GM19351 (cell line): Measurements from ENCODE around the gene EIF2D.
A peak's percentile ranks its signal among the peaks of the same experiment; 100 is the strongest.
"Not testable (repeated sequence)": the region's sequence is repeated elsewhere in the genome, so short reads cannot be mapped to it uniquely, and the experiment has no call there.

Source experiments
- ATAC-seq: cut with Tn5 transposase; IDR thresholded peaks from one replicate; pipeline ENCODE4 v1.9.1; 2021; ENCODE audit warnings: mild to moderate bottlenecking, moderate library complexity; ENCODE audit not compliant: unreplicated experiment

EIF2D gene

GRCh38 chr1:206588492-206588891 is 23.8 kb downstream of the EIF2D start:
- no peak for ATAC-seq

- no peak for ATAC-seq
These were observed 24.4 kb downstream of the EIF2D start for GRCh38 chr1:206587904-206588303.

- ATAC-seq: no peak
These were observed 25.5 kb downstream of the EIF2D start for GRCh38 chr1:206586501-206587445.

- no peak for ATAC-seq
These were observed 27.6 kb downstream of the EIF2D start for GRCh38 chr1:206584683-206585082.

DNA sequence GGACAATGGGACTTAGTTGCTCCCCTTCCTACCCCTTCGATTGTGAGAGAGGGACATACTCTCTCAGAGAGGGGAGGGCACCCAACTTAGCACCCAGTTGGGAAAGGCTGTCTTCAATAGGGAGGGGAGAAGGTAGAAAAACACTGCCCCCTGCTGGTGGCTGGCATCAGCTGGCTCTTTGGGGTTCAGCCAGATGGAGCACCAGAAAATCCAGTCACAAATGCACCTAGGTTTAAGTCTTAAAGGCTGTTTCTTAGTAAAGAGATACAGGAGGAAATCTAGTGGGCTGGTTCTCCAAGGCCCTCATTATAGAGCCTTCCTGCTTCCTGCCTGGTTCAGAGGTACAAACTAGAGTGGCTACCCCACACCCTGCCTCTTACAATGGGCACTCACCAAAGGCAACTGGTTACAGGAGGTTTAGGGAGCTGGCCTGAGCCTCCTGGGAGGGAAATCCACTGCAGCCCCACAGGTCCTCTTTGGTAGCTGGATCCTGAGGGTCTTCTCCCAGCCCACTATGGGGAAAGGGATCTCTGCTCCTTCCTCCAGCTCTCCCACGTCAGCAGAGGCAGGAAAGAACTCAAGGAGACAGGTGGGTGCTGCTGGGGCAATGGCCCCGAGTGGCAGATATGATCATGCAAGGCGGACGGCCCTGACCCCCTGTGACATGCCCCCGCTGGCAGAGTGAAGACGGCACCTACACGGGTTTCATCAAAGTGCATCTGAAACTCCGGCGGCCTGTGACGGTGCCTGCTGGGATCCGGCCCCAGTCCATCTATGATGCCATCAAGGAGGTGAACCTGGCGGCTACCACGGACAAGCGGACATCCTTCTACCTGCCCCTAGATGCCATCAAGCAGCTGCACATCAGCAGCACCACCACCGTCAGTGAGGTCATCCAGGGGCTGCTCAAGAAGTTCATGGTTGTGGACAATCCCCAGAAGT is 28.3 kb downstream of the EIF2D start:
- no peak for ATAC-seq

DNA sequence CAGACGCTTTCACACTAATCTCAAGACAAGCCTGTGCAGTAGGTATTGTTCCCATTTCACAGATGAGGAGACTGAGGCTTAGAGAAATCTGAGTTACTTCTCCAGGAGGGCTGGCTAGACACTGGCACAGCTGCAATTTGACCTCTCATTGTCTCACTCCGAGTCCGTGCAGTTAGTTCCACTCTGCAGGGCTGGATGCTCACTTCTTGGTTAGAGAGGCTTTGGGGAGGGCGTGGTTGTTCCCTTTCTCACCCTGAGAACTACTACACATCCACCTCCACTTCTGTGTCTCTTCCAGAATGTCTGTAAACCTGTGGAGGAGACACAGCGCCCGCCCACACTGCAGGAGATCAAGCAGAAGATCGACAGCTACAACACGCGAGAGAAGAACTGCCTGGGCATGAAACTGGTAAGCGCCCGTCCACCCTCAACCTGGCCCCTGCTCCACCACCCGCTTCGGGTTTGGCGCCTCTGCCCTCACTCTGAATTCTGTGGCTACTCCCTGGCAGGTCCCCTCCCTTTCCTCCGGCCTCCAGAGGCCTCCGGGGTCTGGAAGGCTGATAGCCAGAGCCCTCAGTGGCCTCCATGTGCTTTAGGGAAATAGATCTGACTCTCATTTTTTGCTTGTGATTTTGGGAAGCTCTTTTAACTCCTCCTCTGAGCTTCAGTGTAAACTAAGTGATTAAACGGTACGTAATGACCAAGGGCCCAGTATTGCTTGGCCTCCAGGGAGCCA is 29.1 kb downstream of the EIF2D start:
- no peak for ATAC-seq

- no peak for ATAC-seq
These were observed 29.7 kb downstream of the EIF2D start for GRCh38 chr1:206582537-206582936.

DNA sequence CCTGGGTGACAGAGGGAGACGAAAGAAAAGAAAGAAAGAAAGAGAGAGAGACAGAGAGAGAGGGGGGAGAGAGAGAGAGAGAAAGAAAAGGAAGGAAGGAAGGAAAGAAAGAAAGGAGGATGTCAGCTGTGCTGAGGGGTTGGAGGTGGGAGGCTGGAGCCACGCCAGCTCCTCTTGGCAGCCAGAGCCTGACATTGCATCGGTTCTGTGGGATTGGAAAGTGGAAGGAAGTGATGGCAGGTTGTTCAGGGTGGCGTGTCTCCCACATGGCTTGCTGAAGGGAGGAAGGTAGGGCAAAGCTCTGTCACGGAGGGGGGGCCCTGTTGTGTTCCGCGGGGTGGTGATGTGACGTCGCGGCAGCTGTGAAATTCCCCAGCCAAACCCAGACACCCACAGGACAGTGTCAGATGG is 30.7 kb downstream of the EIF2D start:
- no peak for ATAC-seq

DNA sequence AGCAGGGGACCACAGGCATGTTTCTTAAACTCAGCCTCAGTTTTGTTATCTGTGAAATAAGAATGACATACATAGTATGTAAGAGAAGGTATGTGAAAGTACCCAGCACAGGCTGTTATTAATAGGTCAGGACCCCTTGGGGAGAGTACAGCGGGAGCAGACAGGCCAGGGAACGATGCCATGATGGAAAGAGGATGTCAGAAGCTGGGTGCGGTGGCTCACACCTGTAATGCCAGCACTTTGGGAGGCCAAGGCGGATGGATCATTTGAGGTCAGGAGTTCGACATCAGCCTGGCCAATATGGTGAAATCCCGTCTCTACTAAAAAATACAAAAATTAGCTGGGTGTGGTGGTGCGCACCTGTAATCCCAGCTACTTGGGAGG is 31.2 kb downstream of the EIF2D start:
- ATAC-seq: not testable (repeated sequence)

DNA sequence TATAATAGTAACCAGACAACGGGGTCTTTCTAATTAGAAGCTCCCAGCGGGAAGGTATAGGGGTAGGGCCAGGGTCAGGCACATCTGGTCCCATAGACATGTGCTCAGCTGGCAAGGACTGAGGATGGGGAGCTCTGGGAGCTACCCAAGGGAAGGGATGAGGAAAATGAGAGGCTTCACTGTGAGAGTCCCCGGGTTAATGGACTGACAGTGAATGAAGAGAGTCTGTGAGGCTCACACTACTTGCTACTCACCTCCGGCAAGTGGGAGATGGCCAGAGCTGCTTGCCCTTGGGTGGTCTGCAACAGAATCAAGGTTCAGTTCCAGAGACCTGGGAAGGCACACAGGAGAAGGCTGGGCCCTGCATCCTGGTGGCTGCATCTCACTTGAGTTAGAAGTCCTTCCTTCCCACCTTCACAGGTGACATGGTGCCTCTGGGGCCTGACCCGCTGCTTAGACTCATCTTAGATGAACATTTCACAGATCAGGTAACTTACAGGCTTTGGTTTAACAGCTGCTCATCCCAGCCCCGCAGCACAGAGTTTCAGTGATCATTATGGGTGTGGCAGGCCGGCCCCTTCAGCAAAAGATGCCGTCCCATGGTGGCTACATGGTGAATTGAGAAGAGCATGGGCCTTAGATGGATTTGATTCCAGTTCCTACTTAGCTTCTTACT is 31.7 kb downstream of the EIF2D start:
- ATAC-seq: no peak

DNA sequence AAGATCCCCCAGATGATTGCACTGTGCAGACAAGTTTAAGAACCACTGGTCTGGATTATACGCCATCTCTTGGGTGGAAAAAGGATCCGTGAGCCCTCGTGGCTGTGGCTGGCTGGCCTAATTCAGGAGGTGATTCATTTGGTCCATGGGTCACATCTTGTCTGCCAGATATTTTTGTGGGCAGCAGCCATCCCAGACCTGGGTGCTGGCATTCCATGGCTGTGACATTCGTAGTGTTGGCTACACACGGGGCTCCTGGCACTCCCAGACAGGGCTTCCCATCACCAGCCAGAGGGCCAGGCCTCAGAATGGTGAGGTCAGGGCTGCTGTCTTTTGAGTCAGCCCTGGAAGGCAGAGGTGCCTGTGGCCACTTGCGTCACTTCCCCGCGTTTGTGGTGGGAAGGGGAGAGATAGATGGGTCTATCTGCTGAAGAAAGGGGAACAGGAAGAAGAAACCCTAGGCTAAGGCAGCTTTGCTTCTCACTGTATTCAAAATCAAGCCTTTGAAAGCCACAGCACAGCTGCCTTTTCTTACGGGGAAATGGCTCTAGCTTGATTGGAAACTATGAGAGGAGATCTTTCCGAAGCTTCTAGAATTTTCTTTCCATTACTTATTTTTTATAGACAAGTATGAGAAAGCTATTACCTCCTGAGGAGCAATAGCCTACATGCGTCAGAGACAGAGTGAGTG is 32.4 kb downstream of the EIF2D start:
- peak; percentile 84 for ATAC-seq

DNA sequence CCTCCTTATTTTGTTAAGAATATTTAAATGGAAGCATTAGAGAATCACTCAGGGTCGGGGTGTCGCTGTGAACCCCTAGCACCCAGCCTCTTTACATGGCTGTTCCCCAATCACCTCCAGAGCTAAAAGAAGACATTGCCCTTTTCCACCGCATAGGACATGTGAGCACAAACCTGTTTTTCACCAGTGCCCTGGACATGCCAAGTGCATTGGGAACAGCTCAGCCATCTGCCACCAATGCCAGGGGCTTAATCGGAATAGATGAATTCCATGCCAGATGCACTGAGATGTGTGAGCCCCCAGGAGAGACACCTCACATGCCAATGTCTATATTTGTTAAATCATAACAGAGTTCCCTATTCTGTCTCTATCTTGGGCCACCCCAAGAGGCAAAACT is 33.3 kb downstream of the EIF2D start:
- ATAC-seq: no peak

DNA sequence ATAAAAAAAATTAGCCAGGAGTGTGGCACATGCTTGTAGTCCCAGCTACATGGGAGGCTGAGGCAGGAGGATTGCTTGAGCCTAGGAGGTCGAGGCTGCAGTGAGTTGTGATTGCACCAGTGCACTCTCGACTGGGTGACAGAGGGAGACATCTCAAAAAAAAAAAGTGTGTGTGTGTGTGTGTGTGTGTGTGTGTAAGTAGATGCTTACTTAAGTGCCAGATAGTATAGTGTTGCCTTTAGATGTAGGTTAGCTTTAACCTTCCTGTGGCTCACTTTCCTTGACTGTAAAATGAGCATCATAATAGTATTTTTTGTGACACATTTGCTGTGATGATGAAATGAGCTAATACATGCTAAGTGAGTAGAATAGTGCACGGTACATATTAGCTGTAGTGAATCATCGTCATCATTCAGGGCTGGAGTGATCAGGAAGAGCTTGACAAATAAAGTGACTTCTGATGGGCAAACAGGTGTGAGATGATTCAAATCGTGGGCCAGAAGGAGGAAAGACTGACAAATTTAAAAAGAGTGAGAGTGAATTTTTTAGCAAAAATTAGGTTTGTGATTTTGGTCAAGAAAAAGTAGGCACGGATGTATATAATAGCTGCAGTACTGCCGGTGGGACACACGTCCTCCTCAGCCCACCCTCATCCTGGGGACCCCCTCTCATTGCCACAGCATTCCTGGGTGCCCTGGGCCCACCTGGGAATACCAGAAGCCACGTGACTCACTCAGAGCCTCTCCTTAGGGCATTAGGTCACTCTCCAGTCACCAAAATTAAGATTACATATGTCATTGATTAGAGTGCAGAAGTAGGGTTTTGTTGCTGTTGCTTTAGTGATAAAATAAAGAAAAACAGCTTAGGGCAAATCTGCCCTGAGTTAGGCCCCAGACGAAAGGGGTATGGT is 33.9 kb downstream of the EIF2D start:
- no peak for ATAC-seq

GRCh38 chr1:206577626-206578025 is 34.6 kb downstream of the EIF2D start:
- ATAC-seq: no peak

- ATAC-seq: no peak
These were observed 36.1 kb downstream of the EIF2D start for GRCh38 chr1:206575894-206576737.

- ATAC-seq: no peak
These were observed 36.9 kb downstream of the EIF2D start for GRCh38 chr1:206575165-206575893.

DNA sequence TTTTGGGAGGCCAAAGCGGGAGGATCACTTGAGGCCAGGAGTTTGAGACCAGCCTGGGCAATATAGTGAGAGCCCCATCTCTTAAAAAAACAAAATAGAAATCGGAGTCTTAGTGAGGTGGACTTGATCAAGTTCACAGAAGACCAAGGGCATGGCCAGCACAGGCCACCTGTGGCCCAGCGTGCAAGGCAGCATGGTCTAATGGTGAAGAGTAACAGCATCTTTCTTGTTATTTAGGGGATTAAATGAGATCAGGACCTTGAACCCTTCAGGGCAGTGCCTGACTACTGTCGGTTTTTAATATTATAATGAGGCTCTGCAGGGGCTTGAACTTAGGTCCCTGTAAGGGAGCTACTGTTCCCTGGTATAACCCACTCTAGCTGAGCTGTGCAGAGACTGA is 38.5 kb downstream of the EIF2D start:
- no peak for ATAC-seq
